ENCODE measurements around the gene PLIN4. TPM values are rescaled to one million over a fixed set of nuclear protein-coding genes. Genes with fewer than 3 reads are reported as not detected.

PLIN4 gene
- total RNA-seq, 1 donor from 2014 or later, result 27.1 TPM

- DNase-seq (ENCODE audit: low spot score), result no peak
These were observed 61.2 kb downstream of the PLIN4 start for GRCh38 chr19:4456843-4457653.

- DNase-seq (ENCODE audit: low spot score), result no peak
These were observed 61.8 kb downstream of the PLIN4 start for GRCh38 chr19:4456476-4456842.

DNA sequence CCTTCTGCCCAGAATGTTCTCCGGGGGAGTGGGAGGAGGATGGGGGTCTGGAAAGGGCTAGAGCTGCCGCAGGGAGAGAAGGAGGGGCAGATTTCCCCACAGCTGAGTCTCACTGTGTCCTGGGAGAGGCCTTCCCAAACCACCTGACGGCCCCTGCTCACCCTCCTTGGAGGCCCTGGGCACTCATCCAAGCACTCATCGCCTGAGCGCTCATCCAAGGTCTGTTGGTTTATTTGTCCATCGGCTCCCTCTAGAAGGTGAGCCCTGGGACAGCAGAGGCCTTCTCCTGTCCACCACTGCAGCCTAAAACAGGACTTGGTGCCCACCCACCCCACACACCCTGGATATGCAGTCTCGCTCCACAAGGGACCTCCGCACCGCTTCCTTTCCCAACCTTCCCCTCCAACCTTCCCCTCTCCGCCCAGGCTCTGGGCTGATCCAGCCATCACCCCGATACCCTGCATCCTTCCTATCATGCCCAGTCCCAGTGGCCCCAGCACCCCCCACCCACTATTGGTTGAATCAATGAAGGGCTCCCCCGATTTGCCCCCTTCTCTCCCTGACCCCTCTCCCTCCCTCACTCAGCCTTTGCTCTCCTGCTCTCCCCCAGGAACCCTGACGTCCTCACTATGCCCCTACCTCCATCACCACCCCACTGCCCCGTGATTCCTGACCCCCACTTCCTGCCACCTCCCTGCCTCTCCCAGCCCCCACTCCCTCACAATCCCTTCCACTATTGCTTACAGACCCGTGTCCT lies 62.4 kb downstream of the PLIN4 start:
- peak; percentile 86 for DNase-seq (ENCODE audit: low spot score)

GRCh38 chr19:4454747-4455718 lies 63.3 kb downstream of the PLIN4 start:
- DNase-seq (ENCODE audit: low spot score), result peak; percentile 77

DNA sequence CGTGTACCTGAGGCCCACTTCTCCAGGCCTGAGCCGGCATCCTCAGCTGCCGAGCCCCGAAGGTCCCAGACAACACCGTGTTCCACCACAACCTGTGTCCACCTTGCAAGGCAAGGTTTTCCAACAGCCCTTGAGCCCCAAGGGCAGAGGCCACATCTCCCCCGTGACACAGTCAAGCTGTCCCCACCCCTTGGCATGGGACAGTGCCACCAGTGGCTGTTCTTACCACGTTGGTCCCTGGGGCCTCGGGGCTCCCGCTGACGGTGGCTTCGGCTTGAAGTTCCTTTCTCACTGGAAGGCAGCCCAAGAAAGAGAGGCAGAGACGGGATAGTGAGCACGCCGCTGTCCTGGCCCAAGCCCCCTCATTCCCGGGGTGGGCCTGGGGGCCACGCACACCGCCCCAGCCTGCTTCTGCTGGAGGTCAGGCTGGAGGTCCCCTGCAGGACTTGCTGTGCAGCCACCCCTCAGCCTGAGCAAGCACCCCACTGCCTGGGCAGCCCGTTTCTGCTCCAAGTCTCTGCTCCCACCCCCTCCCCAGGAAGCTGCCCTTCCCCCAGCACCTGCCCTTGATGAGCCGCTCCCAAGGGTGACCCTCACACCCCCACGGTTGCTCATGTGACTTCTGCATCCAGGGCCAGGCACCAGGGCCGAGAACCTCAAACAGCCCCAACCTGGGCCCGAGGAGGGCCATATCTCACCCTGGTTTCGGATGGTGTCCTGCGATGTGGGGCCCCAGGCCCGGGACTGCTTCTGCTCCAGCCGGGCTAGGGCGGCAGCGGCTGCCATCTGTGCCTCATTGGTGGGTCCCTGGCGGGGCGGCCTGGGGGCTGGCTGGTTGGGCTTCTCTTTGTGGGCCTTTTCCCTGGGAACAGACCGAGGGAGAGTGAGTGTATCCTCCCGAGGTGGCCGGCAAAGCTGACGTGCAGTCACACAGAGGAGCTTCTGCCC lies 64.8 kb downstream of the PLIN4 start:
- DNase-seq (ENCODE audit: low spot score), result no peak

- DNase-seq (ENCODE audit: low spot score), result no peak
These were observed 65.9 kb downstream of the PLIN4 start for GRCh38 chr19:4452230-4452990.

Other genes starting within 250 kb of the PLIN4 start
- not detected for gene SHD, start 239.2 kb downstream of the PLIN4 start, total RNA-seq
- 1.2 TPM for gene TMIGD2, start 216.1 kb downstream of the PLIN4 start, total RNA-seq
- not detected for gene FSD1, start 213.9 kb downstream of the PLIN4 start, total RNA-seq
- gene STAP2, start 179.7 kb downstream of the PLIN4 start, total RNA-seq, result 66.8 TPM
- 30.6 TPM for gene MPND, start 174.9 kb downstream of the PLIN4 start, total RNA-seq
- gene SH3GL1, start 117.9 kb downstream of the PLIN4 start, total RNA-seq, result 78.5 TPM
- 23.0 TPM for gene CHAF1A, start 115.8 kb downstream of the PLIN4 start, total RNA-seq
- 107 TPM for gene UBXN6, start 60.7 kb downstream of the PLIN4 start, total RNA-seq
- 45.9 TPM for gene HDGFL2, start 46.2 kb downstream of the PLIN4 start, total RNA-seq
- gene PLIN5, start 16.7 kb upstream of the PLIN4 start, total RNA-seq, result 30.3 TPM
- 19.4 TPM for gene LRG1, start 21.6 kb upstream of the PLIN4 start, total RNA-seq
- gene SEMA6B, start 41.2 kb upstream of the PLIN4 start, total RNA-seq, result 12.3 TPM
- gene TNFAIP8L1, start 121.0 kb upstream of the PLIN4 start, total RNA-seq, result 3.9 TPM
- 58.3 TPM for gene MYDGF, start 151.9 kb upstream of the PLIN4 start, total RNA-seq
- 94.8 TPM for gene DPP9, start 205.4 kb upstream of the PLIN4 start, total RNA-seq